Thoracic aorta (tissue), 2 donors: ENCODE data around the gene TENT5A. TPM values are rescaled to one million over a fixed set of nuclear protein-coding genes. Genes with fewer than 3 reads are reported as not detected.

ENCODE experiments used
- ATAC-seq: fragments of 150-250 bp; one replicate; pipeline ENCODE4 v1.8.0; 2017; ENCODE audit warnings: low read depth; ENCODE audit not compliant: insufficient number of reproducible peaks, low FRiP score
- DNase-seq: peaks from one replicate; pipeline ENCODE4 v3.0.0-alpha.2; 2020; ENCODE audit warnings: low spot score
- H3K27ac ChIP-seq, 2 donors: fragments of 200-600 bp; sonication (generic); 1 replicate in 1 of 2; 2 replicates in 1 of 2; pipeline ENCODE4 v1.5.1; 2016; ENCODE audit warnings: mild to moderate bottlenecking in 2 of 2, moderate library complexity in 2 of 2
- H3K27me3 ChIP-seq: fragments of 200-600 bp; sonication (generic); replicated peaks from 2 replicates; pipeline ENCODE4 v1.6.0; 2016; ENCODE audit warnings: mild to moderate bottlenecking; ENCODE audit not compliant: insufficient read depth
- H3K36me3 ChIP-seq: fragments of 200-600 bp; sonication (generic); one replicate; pipeline ENCODE4 v1.5.1; 2016
- H3K4me1 ChIP-seq, 2 donors: fragments of 200-600 bp; sonication (generic); 1 replicate in 1 of 2; 2 replicates in 1 of 2; pipeline versions ENCODE4 v1.5.1 to v1.6.0; 2016; ENCODE audit warnings: low read depth in 2 of 2, mild to moderate bottlenecking in 1 of 2; ENCODE audit not compliant: control insufficient read depth in 1 of 2
- H3K4me3 ChIP-seq: fragments of 200-600 bp; sonication (generic); 2 replicates; pipeline ENCODE4 v1.5.1; 2016; ENCODE audit warnings: mild to moderate bottlenecking
- H3K9me3 ChIP-seq: fragments of 200-600 bp; sonication (generic); 2 replicates; pipeline ENCODE4 v1.5.1; 2016
- total RNA-seq, 2 donors: library from RNA; depleted of rRNA; stranded (reverse); fragments of >200 nt; gene quantifications; one replicate each; pipeline versions ENCODE4 v1.1.0 to v1.2.3, GENCODE V29; 2016
- TF ChIP-seq, protein P1 (sequence below): fragments of 200-600 bp; sonication (generic); IDR thresholded peaks from one replicate; pipeline ENCODE4 v1.5.1; 2019; ENCODE audit warnings: antibody characterized with exemption

The TENT5A gene
- total RNA-seq, 2 donors from 2014 or later: 40.5 to 53.2 TPM

DNA sequence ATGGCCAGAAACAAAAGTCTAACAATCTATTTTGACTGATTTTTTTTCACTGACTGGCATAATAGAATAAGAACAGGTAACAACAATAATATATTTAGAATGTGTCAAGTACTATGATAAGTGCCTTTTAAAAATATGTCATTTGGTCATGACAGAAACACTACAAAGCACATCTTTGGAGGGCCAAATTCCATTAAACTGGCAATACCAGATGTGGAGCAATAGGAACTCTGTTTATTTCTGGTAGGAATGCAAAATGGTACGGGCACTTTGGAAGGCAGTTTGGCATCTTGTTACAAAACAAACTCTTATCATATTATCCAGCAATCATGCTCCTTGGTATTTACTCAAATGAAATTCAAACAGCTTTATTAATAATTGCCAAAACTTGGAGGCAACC, 39.3 kb downstream of the TENT5A start:
- no peak for DNase-seq
- TF ChIP-seq, protein P1, sequence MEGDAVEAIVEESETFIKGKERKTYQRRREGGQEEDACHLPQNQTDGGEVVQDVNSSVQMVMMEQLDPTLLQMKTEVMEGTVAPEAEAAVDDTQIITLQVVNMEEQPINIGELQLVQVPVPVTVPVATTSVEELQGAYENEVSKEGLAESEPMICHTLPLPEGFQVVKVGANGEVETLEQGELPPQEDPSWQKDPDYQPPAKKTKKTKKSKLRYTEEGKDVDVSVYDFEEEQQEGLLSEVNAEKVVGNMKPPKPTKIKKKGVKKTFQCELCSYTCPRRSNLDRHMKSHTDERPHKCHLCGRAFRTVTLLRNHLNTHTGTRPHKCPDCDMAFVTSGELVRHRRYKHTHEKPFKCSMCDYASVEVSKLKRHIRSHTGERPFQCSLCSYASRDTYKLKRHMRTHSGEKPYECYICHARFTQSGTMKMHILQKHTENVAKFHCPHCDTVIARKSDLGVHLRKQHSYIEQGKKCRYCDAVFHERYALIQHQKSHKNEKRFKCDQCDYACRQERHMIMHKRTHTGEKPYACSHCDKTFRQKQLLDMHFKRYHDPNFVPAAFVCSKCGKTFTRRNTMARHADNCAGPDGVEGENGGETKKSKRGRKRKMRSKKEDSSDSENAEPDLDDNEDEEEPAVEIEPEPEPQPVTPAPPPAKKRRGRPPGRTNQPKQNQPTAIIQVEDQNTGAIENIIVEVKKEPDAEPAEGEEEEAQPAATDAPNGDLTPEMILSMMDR: no peak
- H3K27me3 ChIP-seq: no peaks in the 10 kb centered on the region
- H3K36me3 ChIP-seq: no peaks in the 10 kb centered on the region
- H3K4me1 ChIP-seq: no peaks in the 10 kb centered on the region
- no peak overlapping the region for H3K27ac ChIP-seq
- no peak overlapping the region for H3K4me3 ChIP-seq
- ATAC-seq: no peak
- H3K9me3 ChIP-seq: no peaks in the 10 kb centered on the region

DNA sequence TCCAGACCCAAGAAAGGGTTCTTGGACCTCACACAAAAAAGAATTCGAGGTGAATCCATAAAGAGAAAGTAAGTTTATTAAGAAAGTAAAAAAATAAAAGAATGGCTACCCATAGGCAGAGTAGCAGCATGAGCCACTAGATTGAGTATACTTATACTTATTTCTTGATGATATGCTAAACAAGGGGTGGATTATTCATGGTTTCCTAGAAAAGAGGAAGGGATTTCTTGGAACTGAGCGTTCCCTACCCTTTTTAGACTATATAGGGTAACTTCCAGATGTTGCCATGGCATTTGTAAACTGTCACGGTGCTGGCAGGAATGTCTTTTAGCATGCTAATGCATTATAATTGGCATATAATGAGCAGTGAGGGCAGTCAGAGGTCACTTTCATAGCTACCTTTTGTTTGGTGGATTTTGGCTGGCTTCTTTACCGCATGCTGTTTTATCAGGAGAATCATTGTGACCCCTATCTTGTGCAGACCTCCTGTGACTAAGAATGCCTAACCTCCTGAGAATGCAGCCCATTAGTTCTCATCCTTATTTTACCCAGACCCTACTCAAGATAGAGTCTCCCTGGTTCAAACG, 44.3 kb downstream of the TENT5A start:
- Histone ChIP-seq H3K4me1 (no peaks in the 10 kb centered on the region), H3K4me3 (no peak overlapping the region), H3K36me3 (no peaks in the 10 kb centered on the region), H3K9me3 (no peaks in the 10 kb centered on the region), H3K27me3 (no peaks in the 10 kb centered on the region), H3K27ac (no peak overlapping the region)
- DNase-seq (no peak), ATAC-seq (no peak)
- TF ChIP-seq, protein P1: no peak

DNA sequence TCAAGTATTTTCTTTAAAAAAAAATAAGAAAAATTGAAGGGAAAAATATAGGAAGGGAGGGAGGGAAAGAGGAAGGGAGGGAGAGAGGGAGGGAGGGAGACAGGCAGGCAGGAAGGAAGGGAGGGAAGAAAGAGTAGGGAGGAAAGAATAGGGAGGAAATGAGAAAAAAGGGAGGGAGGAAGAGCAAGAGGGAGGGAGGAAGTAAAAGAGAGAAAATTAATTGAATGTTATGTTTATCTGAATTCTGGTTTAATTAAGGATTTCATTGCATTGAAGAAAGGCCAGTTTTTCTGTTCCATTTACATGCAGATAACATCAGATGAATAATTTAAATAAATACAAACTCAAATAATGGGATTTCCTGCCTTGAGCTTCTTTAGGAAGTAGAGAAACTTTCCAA, 47.8 kb downstream of the TENT5A start:
- no peak overlapping the region for H3K27ac ChIP-seq
- ATAC-seq (no peak), DNase-seq (no peak)
- H3K27me3 ChIP-seq: no peaks in the 10 kb centered on the region
- H3K36me3 ChIP-seq: no peaks in the 10 kb centered on the region
- peaks cover 0 to 10% of the 10 kb centered on the region in 2 donors for H3K4me1 ChIP-seq
- TF ChIP-seq, protein P1: no peak
- H3K9me3 ChIP-seq: no peaks in the 10 kb centered on the region
- no peak overlapping the region for H3K4me3 ChIP-seq

DNA sequence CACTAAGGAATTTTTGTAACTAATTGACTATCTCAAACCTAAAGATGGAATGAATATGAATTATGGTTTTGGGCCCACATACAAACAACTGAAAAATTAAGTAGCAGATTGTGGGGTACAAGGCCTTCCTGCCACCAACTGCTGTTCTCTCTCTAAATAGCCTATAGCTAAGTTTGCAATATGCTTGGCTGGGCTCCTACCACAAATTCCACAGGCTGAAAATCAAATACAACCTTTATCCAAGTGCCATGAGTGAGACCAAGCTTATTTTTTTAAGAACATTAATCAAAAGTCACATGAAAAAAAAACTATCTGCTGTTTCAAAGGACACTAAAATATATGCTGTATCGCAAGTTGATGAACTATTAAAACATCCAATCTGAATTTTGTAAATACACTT, 52.1 kb downstream of the TENT5A start:
- TF ChIP-seq, protein P1: no peak
- no peaks in the 10 kb centered on the region for H3K9me3 ChIP-seq

DNA sequence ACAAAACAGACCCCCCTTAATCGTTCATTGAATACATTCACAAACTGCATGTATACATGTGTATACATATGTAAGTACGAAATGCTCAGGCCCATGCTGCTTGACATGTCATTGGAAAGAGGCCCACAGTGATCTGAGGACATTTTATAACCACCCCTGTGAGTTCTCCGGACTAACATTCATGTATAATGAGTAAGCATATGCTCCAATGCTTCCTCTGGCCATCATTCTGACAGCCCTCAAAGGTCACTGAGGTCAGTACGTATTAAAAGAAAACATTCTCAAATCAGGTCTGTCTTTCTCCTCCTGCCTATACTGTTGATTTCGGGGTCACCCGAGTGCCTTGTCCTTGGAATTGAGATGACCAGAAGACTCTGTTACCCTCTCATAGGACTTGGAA, 54.9 kb downstream of the TENT5A start:
- H3K27me3 ChIP-seq: no peaks in the 10 kb centered on the region
- TF ChIP-seq, protein P1: no peak
- H3K9me3 ChIP-seq: no peaks in the 10 kb centered on the region
- peaks cover 12 to 22% of the 10 kb centered on the region in 2 donors for H3K4me1 ChIP-seq
- H3K27ac ChIP-seq: no peak overlapping the region
- no peaks in the 10 kb centered on the region for H3K36me3 ChIP-seq
- no peak overlapping the region for H3K4me3 ChIP-seq
- DNase-seq (no peak), ATAC-seq (no peak)

More for the DNA sequence above, 52.1 kb downstream of the TENT5A start:
- Histone ChIP-seq H3K36me3 (no peaks in the 10 kb centered on the region), H3K4me1 (peaks cover 7 to 22% of the 10 kb centered on the region in 2 donors), H3K27ac (no peak overlapping the region), H3K27me3 (no peaks in the 10 kb centered on the region), H3K4me3 (no peak overlapping the region)
- no peak for DNase-seq
- no peak for ATAC-seq
